Astrocyte of the cerebellum (primary cell): ENCODE results near the gene KSR1.
A peak's percentile ranks its signal among the peaks of the same experiment; 100 is the strongest.

ENCODE experiments used
- DNase-seq: peaks from one replicate; pipeline ENCODE4 v3.0.0-alpha.2; 2011; ENCODE audit warnings: low read depth
- H3K4me3 ChIP-seq: 2 replicates; pipeline ENCODE4 v1.5.1; 2011; ENCODE audit warnings: mild to moderate bottlenecking, low read depth, low read length, moderate library complexity
- in situ Hi-C: cut with HindIII; loops from 2 replicates; pipeline ENCODE4 v1.10.0; 2017; ENCODE audit warnings: low sequenced_read_pairs
- TF ChIP-seq, protein P1 (sequence below): IDR thresholded peaks from 2 replicates; pipeline ENCODE4 v1.5.1; 2012; ENCODE audit warnings: low read length, low read depth, moderate library complexity, mild to moderate bottlenecking; ENCODE audit errors: missing control alignments

Gene KSR1

GRCh38 chr17:27565874-27566670, 109.8 kb downstream of the KSR1 start:
- H3K4me3 ChIP-seq = no peak overlapping the region
- in situ Hi-C loops = loop anchor here (25.0 kb wide), 1 partner anchor 229 kb away; no protein-coding TSS in a partner anchor
- no peak for DNase-seq
- TF ChIP-seq, protein P1, sequence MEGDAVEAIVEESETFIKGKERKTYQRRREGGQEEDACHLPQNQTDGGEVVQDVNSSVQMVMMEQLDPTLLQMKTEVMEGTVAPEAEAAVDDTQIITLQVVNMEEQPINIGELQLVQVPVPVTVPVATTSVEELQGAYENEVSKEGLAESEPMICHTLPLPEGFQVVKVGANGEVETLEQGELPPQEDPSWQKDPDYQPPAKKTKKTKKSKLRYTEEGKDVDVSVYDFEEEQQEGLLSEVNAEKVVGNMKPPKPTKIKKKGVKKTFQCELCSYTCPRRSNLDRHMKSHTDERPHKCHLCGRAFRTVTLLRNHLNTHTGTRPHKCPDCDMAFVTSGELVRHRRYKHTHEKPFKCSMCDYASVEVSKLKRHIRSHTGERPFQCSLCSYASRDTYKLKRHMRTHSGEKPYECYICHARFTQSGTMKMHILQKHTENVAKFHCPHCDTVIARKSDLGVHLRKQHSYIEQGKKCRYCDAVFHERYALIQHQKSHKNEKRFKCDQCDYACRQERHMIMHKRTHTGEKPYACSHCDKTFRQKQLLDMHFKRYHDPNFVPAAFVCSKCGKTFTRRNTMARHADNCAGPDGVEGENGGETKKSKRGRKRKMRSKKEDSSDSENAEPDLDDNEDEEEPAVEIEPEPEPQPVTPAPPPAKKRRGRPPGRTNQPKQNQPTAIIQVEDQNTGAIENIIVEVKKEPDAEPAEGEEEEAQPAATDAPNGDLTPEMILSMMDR = no peak

GRCh38 chr17:27566671-27567562, 110.7 kb downstream of the KSR1 start:
- TF ChIP-seq, protein P1 = no peak
- no peak for DNase-seq
- no peak overlapping the region for H3K4me3 ChIP-seq
- in situ Hi-C loops = loop anchor here (25.0 kb wide), 1 partner anchor 230 kb away; no protein-coding TSS in a partner anchor

- TF ChIP-seq, protein P1 = no peak
- DNase-seq = no peak
- H3K4me3 ChIP-seq = no peak overlapping the region
- in situ Hi-C loops = loop anchor here (25.0 kb wide), 1 partner anchor 230 kb away; no protein-coding TSS in a partner anchor
These were observed 111.3 kb downstream of the KSR1 start for GRCh38 chr17:27567563-27567859.

- TF ChIP-seq, protein P1 = no peak
- DNase-seq = no peak
- in situ Hi-C loops = loop anchor here (25.0 kb wide), 1 partner anchor 231 kb away; no protein-coding TSS in a partner anchor
- H3K4me3 ChIP-seq = no peak overlapping the region
These were observed 112.0 kb downstream of the KSR1 start for GRCh38 chr17:27568216-27568615.

DNA sequence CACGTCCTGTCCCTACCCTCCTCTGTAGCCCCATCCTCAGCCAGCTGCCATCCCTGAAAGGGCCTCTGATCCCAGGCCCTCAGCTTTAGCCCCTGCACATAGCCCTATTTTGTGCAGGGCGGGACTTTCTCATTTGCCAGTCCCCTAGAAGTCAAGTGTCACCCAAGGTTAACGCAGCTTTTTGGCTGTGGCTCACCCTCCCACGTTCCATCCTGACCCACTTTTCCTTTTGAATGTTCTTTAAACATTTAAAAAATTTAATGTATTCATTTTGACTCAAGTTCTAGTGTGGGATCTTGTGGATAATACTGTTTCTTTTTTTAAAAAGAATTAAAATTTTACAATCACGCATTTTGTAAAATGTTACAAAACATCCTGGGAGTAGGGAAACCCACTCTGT, 112.6 kb downstream of the KSR1 start:
- no peak overlapping the region for H3K4me3 ChIP-seq
- DNase-seq = no peak
- in situ Hi-C loops = loop anchor here (25.0 kb wide), 1 partner anchor 232 kb away; no protein-coding TSS in a partner anchor
- TF ChIP-seq, protein P1 = no peak

DNA sequence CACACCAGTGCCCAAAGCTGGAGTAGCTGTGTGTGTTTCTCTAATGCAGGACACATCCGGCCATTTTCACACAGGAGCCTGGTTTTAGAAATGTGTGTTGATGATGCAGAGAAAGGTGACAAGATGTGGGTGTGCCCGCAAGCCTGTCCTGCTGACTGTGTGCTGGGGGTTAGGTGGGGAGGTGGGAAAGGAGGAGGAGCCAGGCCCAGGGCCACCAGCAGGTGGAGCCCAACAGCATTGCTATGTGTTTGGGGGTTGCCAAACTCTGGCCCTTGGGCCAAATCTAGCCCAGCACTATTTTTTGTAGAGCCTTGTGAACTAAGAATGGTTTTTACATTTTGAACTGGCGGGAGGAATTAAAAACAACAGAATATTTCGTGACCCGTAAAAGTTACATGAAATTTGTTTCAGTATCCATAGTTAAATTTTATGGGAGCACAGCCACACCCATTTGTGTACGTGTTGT, 113.0 kb downstream of the KSR1 start:
- no peak overlapping the region for H3K4me3 ChIP-seq
- in situ Hi-C loops = loop anchor here (25.0 kb wide), 1 partner anchor 232 kb away; no protein-coding TSS in a partner anchor
- DNase-seq = no peak
- TF ChIP-seq, protein P1 = peak; percentile 72
